Measurements from ENCODE around the gene EPHA7.

DNA sequence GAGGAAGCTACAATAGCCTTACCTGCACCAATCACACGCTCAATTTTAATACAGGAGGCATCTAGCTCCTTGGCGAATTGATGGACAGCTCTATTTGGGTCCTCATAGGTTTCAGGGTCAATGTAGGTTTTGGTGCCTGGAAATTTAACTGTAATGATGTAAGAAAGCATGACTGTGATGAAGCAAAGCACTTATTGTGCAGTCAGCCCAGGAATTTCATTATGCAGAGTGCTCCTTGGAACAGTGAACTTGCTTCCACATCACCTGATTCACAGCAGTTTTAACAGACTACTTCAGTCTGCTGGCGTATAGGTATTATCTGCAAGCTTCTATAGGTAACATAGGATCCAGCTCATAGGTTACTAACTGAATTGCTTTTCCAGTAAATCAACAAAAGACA is 160.0 kb downstream of the EPHA7 start:
- TF ChIP-seq POLR2A (IDR thresholded peaks at IDR 0.05; ENCODE audit: low read length) (no peak), CEBPB (IDR thresholded peaks at IDR 0.05) (no peak)
- TF ChIP-seq, protein P1, sequence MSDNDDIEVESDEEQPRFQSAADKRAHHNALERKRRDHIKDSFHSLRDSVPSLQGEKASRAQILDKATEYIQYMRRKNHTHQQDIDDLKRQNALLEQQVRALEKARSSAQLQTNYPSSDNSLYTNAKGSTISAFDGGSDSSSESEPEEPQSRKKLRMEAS (IDR thresholded peaks at IDR 0.05): no peak
